Measurements from ENCODE around the gene NAGPA. TPM values are rescaled to one million over a fixed set of nuclear protein-coding genes. Genes with fewer than 3 reads are reported as not detected.

NAGPA gene
- total RNA-seq, 1 experiment from 2014 or later, result 15.9 TPM

- H3K4me1 Mint-ChIP-seq (ENCODE audit: low read depth, unreplicated experiment), result no peaks in the 10 kb centered on the region
- H3K4me1 ChIP-seq, result peaks cover 7% of the 10 kb centered on the region; the same call in 1 of the 2 replicates
- peaks cover 14% of the 10 kb centered on the region for H3K36me3 Mint-ChIP-seq (ENCODE audit: insufficient read depth, unreplicated experiment)
- H3K4me3 ChIP-seq (ENCODE audit: low read depth, low read length), result no peak overlapping the region
- BruUV-seq (replicated peaks), result no TSS peak
- H3K9me3 Mint-ChIP-seq (ENCODE audit: unreplicated experiment), result no peaks in the 10 kb centered on the region
- no peak overlapping the region for H3K27ac Mint-ChIP-seq (ENCODE audit: unreplicated experiment)
- no peak for DNase-seq
- ChIA-PET CTCF (no interaction called here), POLR2A (no interaction called here)
- H3K9me3 ChIP-seq, result peaks cover 3% of the 10 kb centered on the region; the same call in 1 of the 2 replicates
- H3K4me3 Mint-ChIP-seq (ENCODE audit: unreplicated experiment), result peak overlapping the region; percentile 96
- no peaks in the 10 kb centered on the region for H3K27me3 ChIP-seq (replicated peaks; ENCODE audit: control insufficient read depth, insufficient read depth, low read length)
- peaks cover 3% of the 10 kb centered on the region for H3K27me3 Mint-ChIP-seq (ENCODE audit: insufficient read depth, unreplicated experiment)
- TF ChIP-seq CTCF (IDR thresholded peaks at IDR 0.05; ENCODE audit: insufficient read depth in 1 of 2, low read depth in 1 of 2, low read length in 1 of 2, severe bottlenecking in 1 of 2, unreplicated experiment in 1 of 2), result no peak
- intact Hi-C loops (cut with micrococcal nuclease; ENCODE audit: unreplicated experiment), result loop anchor here (5.0 kb wide), 1 partner anchor 33 kb away; no protein-coding TSS in a partner anchor
- no peaks in the 10 kb centered on the region; the same call in 1 of the 2 replicates for H3K36me3 ChIP-seq (ENCODE audit: control insufficient read depth, insufficient read depth, low read length)
Observed at GRCh38 chr16:5070431-5071186, 36.9 kb upstream of the NAGPA start.

- H3K27me3 Mint-ChIP-seq (ENCODE audit: insufficient read depth, unreplicated experiment), result peaks cover 3% of the 10 kb centered on the region
- peaks cover 7% of the 10 kb centered on the region; the same call in 1 of the 2 replicates for H3K4me1 ChIP-seq
- no peaks in the 10 kb centered on the region for H3K4me1 Mint-ChIP-seq (ENCODE audit: low read depth, unreplicated experiment)
- no peak overlapping the region for H3K4me3 ChIP-seq (ENCODE audit: low read depth, low read length)
- ChIA-PET POLR2A (no interaction called here), CTCF (interaction anchor here (0.6 kb wide), 1 partner anchor 34 kb away, joined by 3 read pairs; no protein-coding TSS in a partner anchor)
- intact Hi-C loops (cut with micrococcal nuclease; ENCODE audit: unreplicated experiment), result loop anchor here (5.0 kb wide), 1 partner anchor 33 kb away; no protein-coding TSS in a partner anchor
- no peaks in the 10 kb centered on the region for H3K9me3 Mint-ChIP-seq (ENCODE audit: unreplicated experiment)
- H3K27ac Mint-ChIP-seq (ENCODE audit: unreplicated experiment), result no peak overlapping the region
- H3K27me3 ChIP-seq (replicated peaks; ENCODE audit: control insufficient read depth, insufficient read depth, low read length), result no peaks in the 10 kb centered on the region
- no peak overlapping the region for H3K4me3 Mint-ChIP-seq (ENCODE audit: unreplicated experiment)
- no peak for TF ChIP-seq CTCF (IDR thresholded peaks at IDR 0.05; ENCODE audit: insufficient read depth in 1 of 2, low read depth in 1 of 2, low read length in 1 of 2, severe bottlenecking in 1 of 2, unreplicated experiment in 1 of 2)
- no peaks in the 10 kb centered on the region; the same call in 1 of the 2 replicates for H3K36me3 ChIP-seq (ENCODE audit: control insufficient read depth, insufficient read depth, low read length)
- no TSS peak for BruUV-seq (replicated peaks)
- no peak for DNase-seq
- H3K9me3 ChIP-seq, result peaks cover 3% of the 10 kb centered on the region; the same call in 1 of the 2 replicates
- peaks cover 8% of the 10 kb centered on the region for H3K36me3 Mint-ChIP-seq (ENCODE audit: insufficient read depth, unreplicated experiment)
Observed at GRCh38 chr16:5069854-5070253, 36.1 kb upstream of the NAGPA start.

- Mint-ChIP-seq H3K27me3 (ENCODE audit: insufficient read depth, unreplicated experiment) (peaks cover 3% of the 10 kb centered on the region), H3K36me3 (ENCODE audit: insufficient read depth, unreplicated experiment) (peaks cover 8% of the 10 kb centered on the region), H3K4me1 (ENCODE audit: low read depth, unreplicated experiment) (no peaks in the 10 kb centered on the region), H3K9me3 (ENCODE audit: unreplicated experiment) (no peaks in the 10 kb centered on the region), H3K27ac (ENCODE audit: unreplicated experiment) (no peak overlapping the region), H3K4me3 (ENCODE audit: unreplicated experiment) (no peak overlapping the region)
- H3K4me3 ChIP-seq (ENCODE audit: low read depth, low read length), result no peak overlapping the region
- H3K27me3 ChIP-seq (replicated peaks; ENCODE audit: control insufficient read depth, insufficient read depth, low read length), result no peaks in the 10 kb centered on the region
- DNase-seq, result no peak
- no TSS peak for BruUV-seq (replicated peaks)
- H3K4me1 ChIP-seq, result peaks cover 7% of the 10 kb centered on the region; the same call in 1 of the 2 replicates
- intact Hi-C loops (cut with micrococcal nuclease; ENCODE audit: unreplicated experiment), result no loop called here
- TF ChIP-seq CTCF (IDR thresholded peaks at IDR 0.05; ENCODE audit: insufficient read depth in 1 of 2, low read depth in 1 of 2, low read length in 1 of 2, severe bottlenecking in 1 of 2, unreplicated experiment in 1 of 2), result no peak
- H3K36me3 ChIP-seq (ENCODE audit: control insufficient read depth, insufficient read depth, low read length), result no peaks in the 10 kb centered on the region; the same call in 1 of the 2 replicates
- POLR2A ChIA-PET, result no interaction called here
- CTCF ChIA-PET, result interaction anchor here (0.6 kb wide), 1 partner anchor 33 kb away, joined by 3 read pairs; no protein-coding TSS in a partner anchor
- peaks cover 3% of the 10 kb centered on the region; the same call in 1 of the 2 replicates for H3K9me3 ChIP-seq
Observed at GRCh38 chr16:5069048-5069447, 35.3 kb upstream of the NAGPA start.

All from Caco-2 (cell line).